Fibroblast of skin of right biceps (primary cell): ENCODE results near the gene PPP1CC.
"Not testable (repeated sequence)": the region's sequence is repeated elsewhere in the genome, so short reads cannot be mapped to it uniquely, and the experiment has no call there.

Source experiments
- DNase-seq: peaks from one replicate; pipeline ENCODE4 v3.0.0-alpha.2; 2013

Gene PPP1CC

DNA sequence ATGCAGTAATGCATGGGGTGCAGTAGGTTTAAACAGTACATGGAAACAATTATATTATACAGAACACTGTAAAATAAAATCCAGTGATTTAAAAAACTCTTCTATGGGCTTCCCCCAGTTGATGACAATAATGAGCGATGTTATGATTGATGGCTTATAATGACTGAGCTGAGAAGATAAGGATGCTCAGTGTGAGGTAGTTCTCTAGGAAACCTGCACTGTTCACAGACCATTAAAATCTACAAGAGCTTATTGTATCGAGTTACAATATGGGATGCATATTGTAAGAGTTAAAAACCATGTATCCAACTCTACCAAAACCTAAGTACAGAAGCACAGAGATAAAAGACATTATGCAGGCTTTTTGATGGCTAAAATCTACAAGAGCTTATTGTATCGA is 19.8 kb downstream of the PPP1CC start:
- not testable (repeated sequence) for DNase-seq

- DNase-seq: no peak
Observed at GRCh38 chr12:110721570-110721969, 21.1 kb downstream of the PPP1CC start.

- no peak for DNase-seq
Observed at GRCh38 chr12:110720516-110720915, 22.2 kb downstream of the PPP1CC start.

GRCh38 chr12:110718222-110718908 is 24.3 kb downstream of the PPP1CC start:
- DNase-seq: no peak

- DNase-seq: no peak
Observed at GRCh38 chr12:110717037-110717436, 25.7 kb downstream of the PPP1CC start.

DNA sequence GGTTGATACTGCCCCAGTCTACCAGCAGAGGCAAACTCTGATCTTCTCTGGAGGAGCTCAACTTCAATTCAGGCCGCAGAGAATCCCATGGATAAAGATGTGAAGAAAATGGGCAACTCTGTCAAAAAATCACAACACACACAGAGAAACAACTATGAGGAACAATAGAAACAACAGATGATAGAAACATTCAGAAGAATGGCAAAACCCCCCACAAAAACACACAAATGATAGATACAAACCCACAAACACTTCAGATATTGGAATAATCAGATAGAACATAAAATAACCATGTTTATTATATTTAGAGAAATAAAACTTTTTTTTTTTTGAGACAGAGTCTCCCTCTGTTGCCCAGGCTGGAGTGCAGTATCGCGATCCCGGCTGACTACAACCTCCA is 33.8 kb downstream of the PPP1CC start:
- DNase-seq: no peak

- DNase-seq: no peak
Observed at GRCh38 chr12:110705309-110705708, 37.4 kb downstream of the PPP1CC start.

GRCh38 chr12:110704750-110705149 is 37.9 kb downstream of the PPP1CC start:
- DNase-seq: no peak

- no peak for DNase-seq
Observed at GRCh38 chr12:110704231-110704630, 38.5 kb downstream of the PPP1CC start.

DNA sequence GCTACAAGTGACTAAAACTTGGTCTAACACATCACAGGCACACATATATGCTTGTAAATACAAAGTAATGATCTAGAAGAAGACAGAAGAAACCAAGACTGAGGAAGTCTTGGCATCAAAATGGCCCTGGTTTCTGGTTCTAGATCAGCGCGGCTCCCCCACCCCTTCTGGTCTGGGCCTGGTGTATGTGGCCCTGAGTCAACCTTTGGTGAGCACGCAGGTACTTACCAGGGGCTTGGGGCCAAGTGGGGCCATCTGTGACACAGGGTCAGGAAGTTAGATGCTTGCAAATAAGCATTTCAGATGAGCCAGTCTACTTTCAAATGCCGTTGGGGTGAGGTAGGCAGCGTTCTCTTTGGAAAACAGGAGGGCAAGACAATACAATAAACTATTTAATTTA is 40.6 kb downstream of the PPP1CC start:
- no peak for DNase-seq

DNA sequence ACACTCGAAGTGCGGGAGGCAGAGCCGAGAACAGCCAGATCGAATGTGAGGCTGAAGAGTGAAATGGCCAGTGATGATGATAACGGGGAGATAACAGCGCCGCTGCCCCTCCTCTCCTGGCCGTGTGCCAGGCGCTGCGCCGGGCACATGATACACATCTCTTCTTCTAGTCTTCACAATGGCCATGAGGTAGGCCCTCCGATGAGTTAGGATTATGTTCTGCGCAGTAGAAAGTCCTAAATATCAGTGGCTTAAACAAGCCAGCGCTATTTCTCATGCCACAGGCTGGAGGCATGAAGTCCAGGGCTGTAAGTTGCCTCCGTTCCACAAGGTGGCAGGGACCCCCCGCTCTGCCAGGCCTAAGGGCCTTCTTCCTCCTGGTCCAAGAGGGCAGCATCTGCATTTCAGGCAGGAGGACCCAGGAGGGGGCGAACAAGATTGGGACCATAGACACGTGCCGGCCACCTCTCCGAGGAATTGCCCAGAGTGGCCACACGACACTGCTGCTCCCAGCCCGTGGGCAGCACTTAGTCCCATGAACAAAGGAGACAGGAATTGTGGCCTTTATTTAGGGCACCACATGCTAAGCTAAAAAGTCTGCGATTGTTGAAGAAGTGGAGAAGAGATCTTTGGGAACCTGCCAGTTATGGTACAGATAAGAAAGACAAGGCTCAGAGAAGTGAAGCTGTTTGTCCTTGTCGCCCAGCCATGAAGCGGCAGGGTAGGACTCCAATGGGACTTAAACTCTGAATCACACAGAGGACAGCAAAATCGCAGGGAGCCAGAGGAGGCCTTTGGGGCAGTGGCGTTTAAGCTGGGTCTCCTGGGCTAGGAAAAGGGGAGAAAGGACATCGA is 42.9 kb downstream of the PPP1CC start:
- DNase-seq: no peak

GRCh38 chr12:110698171-110698902 is 44.4 kb downstream of the PPP1CC start:
- peak; percentile 66 for DNase-seq

- no peak for DNase-seq
Observed at GRCh38 chr12:110697236-110697635, 45.5 kb downstream of the PPP1CC start.

GRCh38 chr12:110696283-110696682 is 46.4 kb downstream of the PPP1CC start:
- no peak for DNase-seq

GRCh38 chr12:110694330-110694901 is 48.3 kb downstream of the PPP1CC start:
- DNase-seq: no peak

DNA sequence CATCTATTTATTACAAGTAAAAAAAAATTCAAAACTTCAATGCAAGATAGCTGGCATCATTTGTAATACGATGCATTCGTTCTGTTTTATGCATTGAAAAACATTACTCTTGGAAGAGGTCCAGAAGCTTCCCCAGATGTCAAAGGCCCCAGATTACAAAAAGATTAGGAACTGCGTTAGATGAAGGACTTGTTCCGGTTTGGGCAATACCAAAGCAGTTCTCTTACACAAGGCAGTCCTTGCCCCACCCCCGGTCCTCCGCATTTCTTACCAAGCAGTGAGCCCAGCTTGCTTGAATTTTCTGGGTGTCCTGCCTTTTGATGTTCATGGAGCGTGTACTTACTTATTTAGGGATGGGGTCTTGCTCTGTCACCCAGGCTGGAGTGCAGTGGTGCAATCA is 49.0 kb downstream of the PPP1CC start:
- no peak for DNase-seq

- DNase-seq: no peak
Observed at GRCh38 chr12:110690127-110690430, 52.6 kb downstream of the PPP1CC start.

DNA sequence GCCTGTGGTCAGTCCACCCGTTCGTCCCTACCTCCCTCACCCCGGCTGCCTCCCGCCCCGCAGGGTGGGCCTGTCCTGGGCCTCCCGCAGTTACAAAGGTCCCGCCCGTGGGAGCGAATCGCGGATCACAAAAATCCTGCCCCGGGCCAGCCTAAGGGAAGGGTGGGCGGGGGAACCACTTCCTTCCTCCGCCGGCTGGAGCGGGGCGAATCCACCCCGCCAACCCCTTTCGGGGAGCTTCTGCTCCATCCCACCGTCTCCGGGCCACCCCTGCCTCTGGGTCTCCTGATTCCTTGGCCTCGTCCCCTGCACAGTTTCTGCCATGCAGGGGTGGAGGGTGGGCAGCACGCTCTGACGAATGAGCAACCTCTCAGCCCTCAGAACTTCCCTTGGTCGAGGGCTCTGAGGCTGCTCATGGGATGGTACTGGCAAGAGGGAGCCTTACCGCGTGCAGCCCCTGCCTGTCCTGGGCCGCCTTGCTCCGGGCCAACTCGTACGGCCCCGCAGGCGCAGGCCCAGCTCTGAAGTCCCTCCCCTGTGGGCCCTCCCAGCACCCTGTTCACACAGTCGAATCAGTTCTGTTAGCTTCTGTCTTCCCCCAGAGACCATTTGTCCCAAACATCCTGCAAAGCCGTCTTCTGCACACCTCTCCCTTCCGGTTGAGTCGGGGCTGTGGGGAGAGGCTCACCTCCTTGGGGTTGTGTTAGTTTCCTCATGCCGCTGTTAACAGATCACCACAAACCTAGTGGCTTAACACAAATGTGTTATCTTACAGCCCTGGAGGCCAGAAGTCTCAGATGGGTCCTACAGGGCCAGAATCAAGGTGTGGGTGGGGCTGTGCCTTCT is 53.2 kb downstream of the PPP1CC start:
- peak; percentile 35 for DNase-seq

DNA sequence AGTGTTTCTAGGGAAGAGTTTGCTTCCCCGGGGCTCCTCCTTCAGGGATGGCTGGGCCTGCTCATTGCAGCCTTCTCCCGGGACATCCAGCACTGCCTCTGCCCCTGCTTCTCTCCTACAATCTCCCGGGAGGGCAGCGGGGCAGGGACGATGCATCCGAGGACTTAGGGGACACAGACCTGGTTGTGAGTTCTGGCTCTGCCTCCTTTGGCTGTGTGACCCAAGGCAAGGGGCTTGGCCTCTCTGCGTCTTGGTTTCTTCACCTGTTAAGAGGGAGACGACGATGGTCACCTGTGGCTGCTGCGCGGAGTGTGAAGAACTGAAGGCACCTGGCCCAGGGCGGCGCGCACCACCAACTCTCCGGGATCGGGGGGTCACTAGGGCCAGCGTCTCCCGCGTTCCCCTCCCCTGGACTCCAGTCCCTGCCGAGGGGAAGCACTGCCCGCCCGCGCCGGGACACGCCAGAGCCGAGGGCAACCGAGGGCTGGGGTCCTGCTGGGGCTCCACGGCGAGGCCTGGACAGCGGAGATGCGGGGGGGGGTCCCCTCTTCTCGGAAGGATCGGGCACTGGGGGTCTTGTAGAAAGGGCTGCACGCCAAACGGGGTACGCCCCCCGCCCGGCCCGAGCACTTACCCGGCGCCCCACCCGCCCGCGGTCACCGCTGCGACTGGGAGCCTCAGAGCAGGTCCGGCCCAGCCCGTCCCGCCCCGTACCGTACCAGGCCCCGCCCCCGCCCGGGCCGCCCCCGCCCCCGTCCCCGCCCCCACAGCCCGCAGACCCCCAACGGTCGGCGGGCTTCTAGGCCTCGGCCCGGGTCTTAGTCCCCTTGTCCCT is 54.0 kb downstream of the PPP1CC start, which contains the start of gene HVCN1:
Gene HVCN1 (minus strand): TSS at position 670 of the 835 bp plus-strand sequence. CDS start 5,870 bp downstream, outside the sequence.
- peak; percentile 17 for DNase-seq

GRCh38 chr12:110687396-110688169 is 55.1 kb downstream of the PPP1CC start:
- DNase-seq: no peak
